Testis (tissue), 3 donors: ENCODE measurements around the gene LIN52. TPM values are rescaled to one million over a fixed set of nuclear protein-coding genes. Genes with fewer than 3 reads are reported as not detected.

Experiments
- DNase-seq: peaks from one replicate; pipeline ENCODE4 v3.0.0-alpha.2; 2019
- H3K27ac ChIP-seq, 2 donors: fragments of 200-600 bp; sonication (generic); one replicate each; pipeline ENCODE4 v1.5.1; 2019
- H3K27me3 ChIP-seq: fragments of 200-600 bp; sonication (generic); one replicate; pipeline ENCODE4 v1.5.1; 2019
- H3K36me3 ChIP-seq: fragments of 200-600 bp; sonication (generic); one replicate; pipeline ENCODE4 v1.5.1; 2017; ENCODE audit warnings: low read depth; ENCODE audit errors: missing control alignments
- H3K4me1 ChIP-seq: fragments of 200-600 bp; sonication (generic); one replicate; pipeline ENCODE4 v1.5.1; 2019
- H3K4me3 ChIP-seq, 2 donors: fragments of 200-600 bp; sonication (generic); one replicate each; pipeline ENCODE4 v1.5.1; 2017 to 2019
- H3K9me3 ChIP-seq: fragments of 200-600 bp; sonication (generic); one replicate; pipeline ENCODE4 v1.5.1; 2017
- POLR2A ChIP-seq: fragments of 450-650 bp; IDR thresholded peaks from one replicate; pipeline ENCODE4 v1.6.1; 2017; ENCODE audit warnings: antibody characterized with exemption, mild to moderate bottlenecking, moderate library complexity
- WGBS, 2 donors: methylation state at CpG; one replicate each; pipeline ENCODE4 v1.1.5; 2018; 5-methylcytosine and 5-hydroxymethylcytosine counted together
- intact Hi-C: fragments of 100-400 bp; cut with DNase I; formaldehyde crosslinking; loops from one replicate; pipeline ENCODE4 v1.15.1; 2023; ENCODE audit warnings: low total_unique reads
- polyA plus RNA-seq: library from polyadenylated mRNA; stranded (reverse); fragments of 350-450 nt; fragmentation: Illumina TruSeq; extraction: RNeasy Lipid Tissue Mini Kit (QIAGEN cat#74804); gene quantifications from one replicate; pipeline ENCODE4 v1.2.3, GENCODE V29; 2014; ENCODE audit warnings: low read depth, low replicate concordance; ENCODE audit not compliant: insufficient read depth
- total RNA-seq, 2 donors: library from RNA; depleted of rRNA; stranded (reverse); fragments of >200 nt; gene quantifications; one replicate each; pipeline ENCODE4 v1.2.3, GENCODE V29; 2016
- TF ChIP-seq, protein P1 (sequence below), 3 experiments: fragments of 450-650 bp in 2 of 3; fragments of 200-600 bp in 1 of 3; sonication (generic) in 1 of 3; IDR thresholded peaks; one replicate each; pipeline ENCODE4 v1.5.1; 2016 to 2019; ENCODE audit warnings: antibody characterized with exemption in 3 of 3, mild to moderate bottlenecking in 2 of 3, moderate library complexity in 1 of 3

Gene LIN52
- total and polyA plus RNA-seq, 3 donors from 2014 or later: 13.8 to 21.7 (median 18.9) TPM

DNA sequence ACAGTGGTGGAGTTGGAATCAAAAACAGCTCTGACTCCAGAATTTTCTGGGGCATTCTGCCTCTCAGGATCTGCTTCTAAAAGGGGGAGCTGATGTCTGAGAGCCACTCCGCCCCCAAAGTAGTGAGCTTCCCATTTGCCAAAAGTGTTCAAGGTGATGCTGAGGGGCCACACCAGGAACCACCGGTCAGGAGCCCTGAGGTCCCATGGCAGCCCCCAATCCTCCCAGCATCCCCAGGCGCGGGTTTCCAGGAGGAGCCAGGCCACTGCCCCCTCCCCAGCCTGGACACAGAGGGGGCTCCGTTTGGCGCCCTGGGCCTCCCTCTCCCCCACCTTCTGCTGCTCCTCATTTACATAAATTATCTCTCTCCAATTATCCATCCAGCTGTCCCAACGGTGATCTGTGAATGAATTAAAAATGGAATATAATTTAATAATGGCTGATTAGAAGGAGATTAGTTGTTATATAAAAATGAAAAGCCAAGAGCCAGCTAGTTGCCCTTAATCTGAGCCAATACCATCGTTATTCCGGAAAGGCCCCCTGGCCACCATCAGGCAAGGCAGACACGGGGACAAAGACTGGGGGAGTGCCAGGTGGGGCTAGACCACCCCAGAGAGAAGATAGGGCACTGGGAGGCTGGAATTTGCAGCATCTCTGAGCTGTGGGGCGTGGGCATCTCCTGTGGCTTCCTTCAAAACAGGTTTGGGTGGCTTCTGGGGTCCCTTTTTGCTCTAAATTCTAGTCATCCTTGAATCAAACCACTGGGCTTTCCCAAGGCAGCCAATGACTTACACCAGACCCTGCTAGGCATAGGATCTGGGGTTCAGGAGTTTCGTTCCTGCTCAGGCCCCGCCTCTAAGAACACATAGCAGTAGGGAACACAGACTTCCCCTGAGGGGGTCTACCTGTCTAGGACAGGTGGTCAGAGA, 134.8 kb downstream of the LIN52 start:
- 63 to 74% methylated on average over 13 of the region's 13 CpGs for WGBS, 2 donors
- intact Hi-C loops: no loop called here
- Histone ChIP-seq H3K36me3 (no peaks in the 10 kb centered on the region), H3K27me3 (no peaks in the 10 kb centered on the region), H3K4me1 (peaks cover 4% of the 10 kb centered on the region), H3K27ac (no peak overlapping the region), H3K4me3 (no peak overlapping the region), H3K9me3 (no peaks in the 10 kb centered on the region)
- TF ChIP-seq POLR2A: no peak
- TF ChIP-seq, protein P1, sequence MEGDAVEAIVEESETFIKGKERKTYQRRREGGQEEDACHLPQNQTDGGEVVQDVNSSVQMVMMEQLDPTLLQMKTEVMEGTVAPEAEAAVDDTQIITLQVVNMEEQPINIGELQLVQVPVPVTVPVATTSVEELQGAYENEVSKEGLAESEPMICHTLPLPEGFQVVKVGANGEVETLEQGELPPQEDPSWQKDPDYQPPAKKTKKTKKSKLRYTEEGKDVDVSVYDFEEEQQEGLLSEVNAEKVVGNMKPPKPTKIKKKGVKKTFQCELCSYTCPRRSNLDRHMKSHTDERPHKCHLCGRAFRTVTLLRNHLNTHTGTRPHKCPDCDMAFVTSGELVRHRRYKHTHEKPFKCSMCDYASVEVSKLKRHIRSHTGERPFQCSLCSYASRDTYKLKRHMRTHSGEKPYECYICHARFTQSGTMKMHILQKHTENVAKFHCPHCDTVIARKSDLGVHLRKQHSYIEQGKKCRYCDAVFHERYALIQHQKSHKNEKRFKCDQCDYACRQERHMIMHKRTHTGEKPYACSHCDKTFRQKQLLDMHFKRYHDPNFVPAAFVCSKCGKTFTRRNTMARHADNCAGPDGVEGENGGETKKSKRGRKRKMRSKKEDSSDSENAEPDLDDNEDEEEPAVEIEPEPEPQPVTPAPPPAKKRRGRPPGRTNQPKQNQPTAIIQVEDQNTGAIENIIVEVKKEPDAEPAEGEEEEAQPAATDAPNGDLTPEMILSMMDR (IDR thresholded peaks at IDR 0.05): no peak
- no peak for DNase-seq

DNA sequence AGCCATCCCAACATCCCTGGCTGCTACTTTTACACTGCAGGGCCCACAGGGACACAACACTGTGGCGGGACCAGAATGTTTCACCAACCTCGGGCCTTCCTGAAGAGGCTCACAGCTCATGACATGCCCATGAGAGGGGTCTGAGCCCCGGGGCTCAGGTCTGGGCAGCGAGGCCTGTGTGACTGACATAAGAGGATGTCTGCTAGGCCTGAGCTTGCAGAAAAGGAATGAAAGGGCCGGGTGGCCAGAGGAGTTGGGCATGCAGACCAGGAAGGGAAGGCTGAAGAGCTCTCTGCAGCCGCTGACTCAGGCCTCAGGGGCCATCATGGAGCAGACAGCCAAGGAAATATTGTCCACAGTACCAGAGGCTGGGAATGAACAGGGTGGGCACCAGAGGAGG, 136.2 kb downstream of the LIN52 start:
- no peaks in the 10 kb centered on the region for H3K27me3 ChIP-seq
- TF ChIP-seq POLR2A: no peak
- TF ChIP-seq, protein P1 (IDR thresholded peaks at IDR 0.05): no peak
- H3K27ac ChIP-seq: no peak overlapping the region
- no peaks in the 10 kb centered on the region for H3K36me3 ChIP-seq
- no peaks in the 10 kb centered on the region for H3K9me3 ChIP-seq
- 92 to 96% methylated on average over 4 to 6 of the region's 6 CpGs for WGBS, 2 donors
- intact Hi-C loops: no loop called here
- no peak for DNase-seq
- H3K4me3 ChIP-seq: no peak overlapping the region
- H3K4me1 ChIP-seq: peaks cover 4% of the 10 kb centered on the region

DNA sequence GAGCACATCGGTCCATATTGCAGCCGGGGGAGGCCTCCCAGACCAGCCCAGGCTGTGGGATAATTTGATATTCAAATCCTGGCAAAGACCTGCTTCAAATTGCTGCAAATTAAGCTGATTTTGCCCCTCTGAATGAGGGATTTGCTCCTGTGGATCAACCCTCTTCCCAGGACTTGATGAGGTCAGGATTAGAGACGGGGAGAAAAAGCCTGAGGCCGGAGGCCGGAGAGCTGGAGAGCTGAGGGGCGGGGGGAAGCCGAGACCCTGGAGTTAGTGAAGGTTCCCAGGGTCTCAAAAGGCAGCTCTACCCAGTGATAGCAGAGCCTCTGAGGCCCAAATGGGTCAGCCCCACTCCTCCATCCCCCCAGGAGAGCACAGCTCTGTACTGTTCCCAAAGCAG, 137.0 kb downstream of the LIN52 start:
- no peaks in the 10 kb centered on the region for H3K36me3 ChIP-seq
- no peak overlapping the region for H3K27ac ChIP-seq
- intact Hi-C loops: no loop called here
- no peak for TF ChIP-seq POLR2A
- TF ChIP-seq, protein P1 (IDR thresholded peaks at IDR 0.05): no peak
- WGBS, 2 donors: 91 to 95% methylated on average over 5 to 7 of the region's 7 CpGs
- no peak overlapping the region for H3K4me3 ChIP-seq
- DNase-seq: no peak
- no peaks in the 10 kb centered on the region for H3K9me3 ChIP-seq
- peaks cover 4% of the 10 kb centered on the region for H3K4me1 ChIP-seq
- H3K27me3 ChIP-seq: no peaks in the 10 kb centered on the region

DNA sequence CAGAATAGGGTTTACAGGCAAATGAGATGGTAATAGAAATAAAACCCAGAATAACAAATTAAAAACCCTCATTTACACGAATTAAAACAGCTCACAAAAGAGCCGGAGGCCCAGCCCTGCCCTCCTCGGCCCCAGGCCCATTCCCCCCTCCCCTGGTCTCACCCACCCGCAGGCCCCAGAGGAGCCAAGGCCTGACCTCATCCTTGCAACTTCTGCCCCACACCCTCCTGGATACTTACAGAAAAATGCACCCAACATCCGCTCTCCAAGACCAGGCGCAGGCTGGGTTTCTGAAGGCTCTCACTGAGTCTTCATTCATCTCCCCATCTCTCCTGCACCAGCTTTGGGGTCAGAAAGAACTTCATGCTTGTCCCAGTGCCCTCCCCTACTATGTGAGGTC, 138.3 kb downstream of the LIN52 start:
- WGBS, 2 donors: 80 to 90% methylated on average over 6 of the region's 6 CpGs
- no peaks in the 10 kb centered on the region for H3K36me3 ChIP-seq
- no peak for DNase-seq
- no peak overlapping the region for H3K4me3 ChIP-seq
- intact Hi-C loops: no loop called here
- no peaks in the 10 kb centered on the region for H3K9me3 ChIP-seq
- peaks cover under 1% of the 10 kb centered on the region for H3K4me1 ChIP-seq
- H3K27me3 ChIP-seq: no peaks in the 10 kb centered on the region
- H3K27ac ChIP-seq: no peak overlapping the region
- TF ChIP-seq, protein P1 (IDR thresholded peaks at IDR 0.05): no peak
- TF ChIP-seq POLR2A: no peak

DNA sequence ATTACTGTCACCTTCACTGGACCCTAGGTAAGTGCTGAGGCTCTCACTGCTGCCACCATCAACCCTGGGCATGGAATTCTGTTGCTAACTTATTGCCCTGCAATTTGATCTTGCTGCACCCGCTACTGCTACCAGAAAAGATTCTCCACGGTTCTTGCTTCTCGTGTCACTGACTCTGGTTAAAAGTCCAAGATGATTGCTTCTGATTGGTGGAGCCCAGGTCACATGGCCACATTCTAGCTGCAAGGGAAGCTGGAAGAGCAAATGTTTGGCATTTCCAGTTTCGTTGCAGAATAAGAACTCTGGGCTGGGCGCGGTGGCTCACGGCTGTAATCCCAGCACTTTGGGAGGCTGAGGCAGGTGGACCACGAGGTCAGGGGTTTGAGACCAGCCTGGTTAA, 147.0 kb downstream of the LIN52 start:
- H3K27me3 ChIP-seq: no peaks in the 10 kb centered on the region
- 81 to 90% methylated on average over 8 of the region's 8 CpGs for WGBS, 2 donors
- TF ChIP-seq POLR2A: no peak
- TF ChIP-seq, protein P1 (IDR thresholded peaks at IDR 0.05): no peak

More for the DNA sequence above, 147.0 kb downstream of the LIN52 start:
- Histone ChIP-seq H3K9me3 (no peaks in the 10 kb centered on the region), H3K4me3 (no peak overlapping the region), H3K36me3 (no peaks in the 10 kb centered on the region), H3K4me1 (no peaks in the 10 kb centered on the region), H3K27ac (no peak overlapping the region)
- DNase-seq: no peak
- intact Hi-C loops: no loop called here
